Endothelial cell of umbilical vein (primary cell): ENCODE results near the gene BNC2. TPM values are rescaled to one million over a fixed set of nuclear protein-coding genes. Genes with fewer than 3 reads are reported as not detected.

Experiments used
- BruUV-seq: library from RNA; stranded (reverse); fragments of 400-500 nt; replicated peaks from 2 replicates; lab custom pipeline; 2021; lab: Mats Ljungman, UMichigan
- CTCF ChIA-PET: fragments of 300-600, 350-600 bp; sonication (Branson Sonifier 250); formaldehyde crosslinking; loops from one replicate; lab custom pipeline; 2021; ENCODE audit warnings: antibody characterized with exemption, inconsistent platforms; lab: Charles Lee
- POLR2A ChIA-PET: fragments of 300-600, 350-600 bp; sonication (Branson Sonifier 250); formaldehyde crosslinking; loops from one replicate; lab custom pipeline; 2021; ENCODE audit warnings: antibody characterized with exemption, inconsistent platforms; lab: Charles Lee
- DNase-seq: peaks from one replicate; pipeline ENCODE4 v3.0.0-alpha.2; 2011; ENCODE audit warnings: low read depth, low spot score
- FAIRE-seq: peaks from 2 replicates; lab custom pipeline; 2011; peaks lifted over from hg19 to GRCh38; lab: Jason Lieb, UNC
- H2AFZ ChIP-seq: 2 replicates; pipeline ENCODE4 v1.6.0; 2012; ENCODE audit warnings: low read depth, low read length, control low read depth, inconsistent platforms
- H3K27ac ChIP-seq: 2 replicates; pipeline ENCODE4 v1.5.1; 2011; ENCODE audit warnings: low read depth, mild to moderate bottlenecking, control low read depth, low read length, moderate library complexity; ENCODE audit not compliant: insufficient read depth
- H3K27me3 ChIP-seq, 2 experiments: 2 replicates each; pipeline versions ENCODE4 v1.6.0 to v1.6.1; 2011; ENCODE audit warnings: low read length in 2 of 2, mixed read lengths in 1 of 2; ENCODE audit not compliant: control insufficient read depth in 2 of 2, insufficient read depth in 2 of 2
- H3K36me3 ChIP-seq, 2 experiments: 2 replicates in 1 of 2; 3 replicates in 1 of 2; pipeline ENCODE4 v1.5.1; 2011; ENCODE audit warnings: low read length in 2 of 2, mild to moderate bottlenecking in 1 of 2, moderate library complexity in 1 of 2; ENCODE audit not compliant: control insufficient read depth in 2 of 2, insufficient read depth in 2 of 2; ENCODE audit errors: extremely low read depth in 1 of 2
- H3K4me1 ChIP-seq: 3 replicates; pipeline ENCODE4 v1.5.1; 2011; ENCODE audit warnings: mild to moderate bottlenecking, low read length; ENCODE audit not compliant: control insufficient read depth, insufficient read depth; ENCODE audit errors: extremely low read depth
- H3K4me2 ChIP-seq: 2 replicates; pipeline ENCODE4 v1.6.1; 2011; ENCODE audit warnings: low read length, control low read depth, mixed read lengths; ENCODE audit not compliant: insufficient read depth
- H3K4me3 ChIP-seq, 3 experiments: fragments of 200-600 bp in 1 of 3; sonication (generic), shearing (Covaris generic) in 1 of 3; replicated peaks in 1 of 3; 2 replicates each; pipeline ENCODE4 v1.5.1; 2011 to 2016; ENCODE audit warnings: control low read depth in 3 of 3, low read length in 3 of 3, mild to moderate bottlenecking in 2 of 3, inconsistent platforms in 1 of 3, low read depth in 1 of 3, moderate library complexity in 1 of 3; ENCODE audit not compliant: insufficient read depth in 1 of 3
- H3K79me2 ChIP-seq: 2 replicates; pipeline ENCODE4 v1.6.0; 2012; ENCODE audit warnings: low read length, inconsistent platforms; ENCODE audit not compliant: control insufficient read depth, insufficient read depth
- H3K9ac ChIP-seq: replicated peaks from 2 replicates; pipeline ENCODE3; 2011; ENCODE audit warnings: low read length, control low read depth; ENCODE audit not compliant: insufficient read depth; ENCODE audit errors: extremely low read depth
- H3K9me1 ChIP-seq: replicated peaks from 3 replicates; pipeline ENCODE4 v1.6.0; 2011; ENCODE audit warnings: mild to moderate bottlenecking, low read length; ENCODE audit not compliant: control insufficient read depth, insufficient read depth; ENCODE audit errors: extremely low read depth
- H3K9me3 ChIP-seq: replicated peaks from 2 replicates; pipeline ENCODE4 v1.5.1; 2012; ENCODE audit warnings: low read length, inconsistent platforms; ENCODE audit not compliant: control insufficient read depth, insufficient read depth
- H4K20me1 ChIP-seq: replicated peaks from 2 replicates; pipeline ENCODE3; 2011; ENCODE audit warnings: mild to moderate bottlenecking, low read length; ENCODE audit not compliant: control insufficient read depth, insufficient read depth; ENCODE audit errors: extremely low read depth
- CTCF ChIP-seq, 2 donors: IDR thresholded peaks; 1 replicate in 1 of 2; 2 replicates in 1 of 2; pipeline ENCODE4 v1.5.1; 2011; ENCODE audit warnings: low read length in 2 of 2, mild to moderate bottlenecking in 2 of 2, moderate library complexity in 2 of 2, control low read depth in 1 of 2, inconsistent platforms in 1 of 2, low read depth in 1 of 2; ENCODE audit not compliant: insufficient read depth in 1 of 2; ENCODE audit errors: extremely low read depth in 1 of 2
- EZH2 ChIP-seq: IDR thresholded peaks from 2 replicates; pipeline ENCODE4 v1.6.1; 2012; ENCODE audit warnings: borderline replicate concordance, low read depth, mild to moderate bottlenecking, moderate library complexity, low read length, inconsistent platforms; ENCODE audit not compliant: severe bottlenecking
- FOS ChIP-seq: IDR thresholded peaks from 2 replicates; pipeline ENCODE4 v1.6.1; 2011; ENCODE audit warnings: mild to moderate bottlenecking, low read length, moderate library complexity, borderline replicate concordance; ENCODE audit not compliant: insufficient read depth
- GATA2 ChIP-seq: IDR thresholded peaks from 2 replicates; pipeline ENCODE4 v1.7.0; 2011; ENCODE audit warnings: low read depth, mild to moderate bottlenecking, moderate library complexity, mixed read lengths, low read length; ENCODE audit not compliant: insufficient read length, insufficient read depth
- JUN ChIP-seq: IDR thresholded peaks from 2 replicates; pipeline ENCODE4 v1.6.1; 2011; ENCODE audit warnings: borderline replicate concordance, low read depth; ENCODE audit not compliant: insufficient read length, insufficient read depth
- MAX ChIP-seq: IDR thresholded peaks from 2 replicates; pipeline ENCODE4 v1.6.1; 2011; ENCODE audit not compliant: insufficient read depth, insufficient read length
- MYC ChIP-seq: IDR thresholded peaks from one replicate; pipeline ENCODE4 v1.6.1; 2011; ENCODE audit warnings: mild to moderate bottlenecking, low read depth, low read length
- POLR2A ChIP-seq: IDR thresholded peaks from 2 replicates; pipeline ENCODE4 v1.6.1; 2012; ENCODE audit warnings: low read depth, mild to moderate bottlenecking, control low read depth, low read length
- POLR2AphosphoS5 ChIP-seq: IDR thresholded peaks from 2 replicates; pipeline ENCODE4 v1.6.1; 2012; ENCODE audit warnings: low read depth, mild to moderate bottlenecking, control low read depth, low read length, moderate library complexity; ENCODE audit not compliant: insufficient read depth
- dilution Hi-C: fragments of 300-500 bp; cut with MboI; formaldehyde crosslinking; loops from one replicate; pipeline ENCODE4 v1.15.0; 2019; ENCODE audit warnings: low sequenced_read_pairs; ENCODE audit not compliant: extremely low pct_ligation_motif_present
- intact Hi-C: fragments of 100-400 bp; cut with micrococcal nuclease; formaldehyde crosslinking; loops from one replicate; pipeline ENCODE4 v1.10.0; 2022
- polyA plus RNA-seq, 4 experiments: library from polyadenylated mRNA; depleted of rRNA in 3 of 4; stranded (reverse) in 3 of 4; unstranded in 1 of 4; fragments of >200 nt; gene quantifications; 2 replicates each; pipeline versions ENCODE4 v1.2.1 to v1.2.3, GENCODE V29; 2011 to 2012; ENCODE audit warnings: missing spikeins in 1 of 4
- total RNA-seq: library from RNA; stranded (reverse); gene quantifications from 2 replicates; pipeline ENCODE4 v1.2.3, GENCODE V29; 2021

Gene BNC2
- total and polyA plus RNA-seq, 2 donors (not counting 3 experiments of a cell fraction or from before 2014, with no cell fraction given), result 12.1 to 34.3 TPM

DNA sequence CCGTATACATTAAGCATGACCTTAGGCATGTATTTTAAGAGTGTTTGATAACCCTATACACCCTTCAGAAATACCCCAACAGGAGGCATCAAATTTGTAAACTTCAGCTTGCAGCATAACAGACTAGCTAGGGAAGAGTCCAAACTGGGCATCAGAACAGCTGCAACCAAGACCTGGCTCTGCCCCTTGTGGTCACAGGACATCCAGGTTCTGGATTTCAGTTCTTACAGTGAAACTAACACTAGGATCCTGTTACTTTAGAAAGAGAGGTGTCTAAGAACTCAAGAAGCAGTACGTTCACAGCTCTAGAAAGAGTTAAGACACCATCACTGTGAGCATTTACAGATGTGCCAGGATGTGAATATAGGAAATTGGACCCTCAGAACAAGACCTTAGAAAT lies 229.8 kb downstream of the BNC2 start:
- no peaks in the 10 kb centered on the region for H4K20me1 ChIP-seq
- H3K9me1 ChIP-seq, result no peaks in the 10 kb centered on the region
- H3K27me3 ChIP-seq, result no peaks in the 10 kb centered on the region
- H2AFZ ChIP-seq, result no peak overlapping the region
- FAIRE-seq (no peak), DNase-seq (peak; percentile 16)
- intact Hi-C loops, result no loop called here
- CTCF ChIA-PET, result interaction anchor here (0.6 to 1.6 kb wide), 3 partner anchors 9 to 231 kb away, joined by 3 to 6 read pairs (median 3); no protein-coding TSS in a partner anchor
- no peaks in the 10 kb centered on the region for H3K79me2 ChIP-seq
- H3K36me3 ChIP-seq, result peaks cover 0 to 3% of the 10 kb centered on the region in 2 experiments
- H3K4me1 ChIP-seq, result no peaks in the 10 kb centered on the region
- no peaks in the 10 kb centered on the region for H3K9me3 ChIP-seq
- no peak overlapping the region for H3K27ac ChIP-seq
- dilution Hi-C loops, result no loop called here
- H3K9ac ChIP-seq, result no peak overlapping the region
- POLR2A ChIA-PET, result no interaction called here
- no peak for TF ChIP-seq POLR2AphosphoS5
- no peak for TF ChIP-seq JUN
- TF ChIP-seq CTCF (IDR thresholded peaks at IDR 0.05; ENCODE audit: extremely low read depth in 1 of 2, insufficient read depth in 1 of 2, low read depth in 1 of 2, low read length in 2 of 2), result peak; percentile 7 to 43
- H3K4me2 ChIP-seq, result no peak overlapping the region
- no TSS peak for BruUV-seq
- no peak overlapping the region for H3K4me3 ChIP-seq

DNA sequence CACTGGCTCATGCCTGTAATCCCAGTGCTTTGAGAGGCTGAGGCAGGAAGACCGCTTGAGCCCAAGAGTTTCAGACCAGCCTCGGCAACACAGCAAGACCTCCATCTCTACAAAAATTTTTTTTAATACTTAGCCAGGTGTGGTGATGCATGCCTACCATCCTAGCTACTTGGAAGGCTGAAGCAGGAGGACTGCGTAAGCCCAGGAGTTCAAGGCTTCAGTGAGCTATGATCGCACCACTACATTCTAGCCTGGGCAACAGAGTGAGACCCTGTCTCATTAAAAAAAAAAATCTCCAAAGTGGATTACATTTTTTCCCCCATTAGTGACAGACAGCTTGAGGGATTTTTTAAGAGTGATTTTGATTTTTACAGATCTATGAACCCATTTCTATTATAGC lies 230.8 kb downstream of the BNC2 start:
- Histone ChIP-seq H3K27ac (no peak overlapping the region), H2AFZ (no peak overlapping the region), H3K27me3 (no peaks in the 10 kb centered on the region), H3K4me2 (no peak overlapping the region), H3K79me2 (no peaks in the 10 kb centered on the region), H3K9me3 (no peaks in the 10 kb centered on the region), H3K4me3 (no peak overlapping the region), H3K36me3 (peaks cover 0 to 3% of the 10 kb centered on the region in 2 experiments), H3K9ac (no peak overlapping the region), H4K20me1 (no peaks in the 10 kb centered on the region), H3K4me1 (no peaks in the 10 kb centered on the region), H3K9me1 (no peaks in the 10 kb centered on the region)
- CTCF ChIA-PET, result interaction anchor here (1.2 to 1.6 kb wide), 2 partner anchors 10 to 32 kb away, joined by 3 to 6 read pairs; no protein-coding TSS in a partner anchor
- TF ChIP-seq FOS (no peak), CTCF (IDR thresholded peaks at IDR 0.05; ENCODE audit: extremely low read depth in 1 of 2, insufficient read depth in 1 of 2, low read depth in 1 of 2, low read length in 2 of 2) (no peak), EZH2 (no peak), JUN (no peak), POLR2AphosphoS5 (no peak), MYC (no peak), POLR2A (no peak), GATA2 (no peak), MAX (no peak)
- intact Hi-C loops (no loop called here), dilution Hi-C loops (no loop called here)
- POLR2A ChIA-PET, result no interaction called here
- DNase-seq, result no peak
- no TSS peak for BruUV-seq
- no peak for FAIRE-seq
